ENCODE data around the gene SSBP4. TPM values are rescaled to one million over a fixed set of nuclear protein-coding genes. Genes with fewer than 3 reads are reported as not detected.

The SSBP4 gene
- total RNA-seq, 1 experiment from 2014 or later: 46.2 TPM

- Mint-ChIP-seq H3K4me3 (ENCODE audit: unreplicated experiment) (no peak overlapping the region), H3K9me3 (ENCODE audit: unreplicated experiment) (no peaks in the 10 kb centered on the region), H3K36me3 (ENCODE audit: insufficient read depth, unreplicated experiment) (peaks cover 13% of the 10 kb centered on the region), H3K4me1 (ENCODE audit: low read depth, unreplicated experiment) (peaks cover 7% of the 10 kb centered on the region), H3K27ac (ENCODE audit: unreplicated experiment) (no peak overlapping the region), H3K27me3 (ENCODE audit: insufficient read depth, unreplicated experiment) (no peaks in the 10 kb centered on the region)
- no peak for TF ChIP-seq CTCF (IDR thresholded peaks at IDR 0.05; ENCODE audit: insufficient read depth in 1 of 2, low read depth in 1 of 2, low read length in 1 of 2, severe bottlenecking in 1 of 2, unreplicated experiment in 1 of 2)
- no peak for DNase-seq
- Histone ChIP-seq H3K36me3 (ENCODE audit: control insufficient read depth, insufficient read depth, low read length) (no peaks in the 10 kb centered on the region), H3K9me3 (no peaks in the 10 kb centered on the region), H3K4me3 (ENCODE audit: low read depth, low read length) (no peak overlapping the region), H3K27me3 (replicated peaks; ENCODE audit: control insufficient read depth, insufficient read depth, low read length) (no peaks in the 10 kb centered on the region), H3K4me1 (peaks cover 33% of the 10 kb centered on the region)
- intact Hi-C loops (cut with micrococcal nuclease; ENCODE audit: unreplicated experiment): no loop called here
- ChIA-PET POLR2A (no interaction called here), CTCF (interaction anchor here (0.6 kb wide), 1 partner anchor 15 kb away, joined by 3 read pairs; the partner anchor contains the start of gene ISYNA1)
- no TSS peak for BruUV-seq (replicated peaks)
These were observed 3.5 kb downstream of the SSBP4 start for GRCh38 chr19:18422530-18423191.

GRCh38 chr19:18423258-18424020 is 4.2 kb downstream of the SSBP4 start:
- no peaks in the 10 kb centered on the region for H3K9me3 ChIP-seq
- H3K4me1 ChIP-seq: peaks cover 27% of the 10 kb centered on the region
- intact Hi-C loops (cut with micrococcal nuclease; ENCODE audit: unreplicated experiment): no loop called here
- no peak for DNase-seq
- CTCF ChIA-PET: interaction anchor here (0.6 to 1.1 kb wide), 2 partner anchors 38 to 90 kb away, joined by 4 to 5 read pairs; no protein-coding TSS in a partner anchor
- H3K27ac Mint-ChIP-seq (ENCODE audit: unreplicated experiment): no peak overlapping the region
- H3K27me3 ChIP-seq (replicated peaks; ENCODE audit: control insufficient read depth, insufficient read depth, low read length): no peaks in the 10 kb centered on the region
- H3K4me3 ChIP-seq (ENCODE audit: low read depth, low read length): no peak overlapping the region
- no peaks in the 10 kb centered on the region for H3K36me3 ChIP-seq (ENCODE audit: control insufficient read depth, insufficient read depth, low read length)
- POLR2A ChIA-PET: no interaction called here
- TF ChIP-seq CTCF (IDR thresholded peaks at IDR 0.05; ENCODE audit: insufficient read depth in 1 of 2, low read depth in 1 of 2, low read length in 1 of 2, severe bottlenecking in 1 of 2, unreplicated experiment in 1 of 2): no peak
- H3K36me3 Mint-ChIP-seq (ENCODE audit: insufficient read depth, unreplicated experiment): peaks cover 13% of the 10 kb centered on the region
- no peak overlapping the region for H3K4me3 Mint-ChIP-seq (ENCODE audit: unreplicated experiment)
- BruUV-seq (replicated peaks): no TSS peak
- no peaks in the 10 kb centered on the region for H3K9me3 Mint-ChIP-seq (ENCODE audit: unreplicated experiment)
- H3K4me1 Mint-ChIP-seq (ENCODE audit: low read depth, unreplicated experiment): peaks cover 7% of the 10 kb centered on the region
- no peaks in the 10 kb centered on the region for H3K27me3 Mint-ChIP-seq (ENCODE audit: insufficient read depth, unreplicated experiment)

- Histone ChIP-seq H3K27me3 (replicated peaks; ENCODE audit: control insufficient read depth, insufficient read depth, low read length) (no peaks in the 10 kb centered on the region), H3K4me1 (peaks cover 20% of the 10 kb centered on the region), H3K9me3 (no peaks in the 10 kb centered on the region), H3K4me3 (ENCODE audit: low read depth, low read length) (no peak overlapping the region), H3K36me3 (ENCODE audit: control insufficient read depth, insufficient read depth, low read length) (no peaks in the 10 kb centered on the region)
- ChIA-PET CTCF (interaction anchor here (0.6 to 1.1 kb wide), 2 partner anchors 37 to 91 kb away, joined by 4 to 5 read pairs; no protein-coding TSS in a partner anchor), POLR2A (no interaction called here)
- H3K4me3 Mint-ChIP-seq (ENCODE audit: unreplicated experiment): no peak overlapping the region
- TF ChIP-seq CTCF (IDR thresholded peaks at IDR 0.05; ENCODE audit: insufficient read depth in 1 of 2, low read depth in 1 of 2, low read length in 1 of 2, severe bottlenecking in 1 of 2, unreplicated experiment in 1 of 2): no peak
- no TSS peak for BruUV-seq (replicated peaks)
- H3K9me3 Mint-ChIP-seq (ENCODE audit: unreplicated experiment): no peaks in the 10 kb centered on the region
- peaks cover 13% of the 10 kb centered on the region for H3K36me3 Mint-ChIP-seq (ENCODE audit: insufficient read depth, unreplicated experiment)
- no peak for DNase-seq
- H3K4me1 Mint-ChIP-seq (ENCODE audit: low read depth, unreplicated experiment): peaks cover 7% of the 10 kb centered on the region
- intact Hi-C loops (cut with micrococcal nuclease; ENCODE audit: unreplicated experiment): no loop called here
- no peaks in the 10 kb centered on the region for H3K27me3 Mint-ChIP-seq (ENCODE audit: insufficient read depth, unreplicated experiment)
- peak overlapping the region; percentile 35 for H3K27ac Mint-ChIP-seq (ENCODE audit: unreplicated experiment)
These were observed 5.1 kb downstream of the SSBP4 start for GRCh38 chr19:18424122-18424889.

All from Caco-2 (cell line).